NCI-H226 (cell line): ENCODE measurements around the gene STX8.
A peak's percentile ranks its signal among the peaks of the same experiment; 100 is the strongest.

ENCODE experiments used
- DNase-seq: peaks from one replicate; pipeline ENCODE4 v3.0.0-alpha.2; 2015

STX8 gene

DNA sequence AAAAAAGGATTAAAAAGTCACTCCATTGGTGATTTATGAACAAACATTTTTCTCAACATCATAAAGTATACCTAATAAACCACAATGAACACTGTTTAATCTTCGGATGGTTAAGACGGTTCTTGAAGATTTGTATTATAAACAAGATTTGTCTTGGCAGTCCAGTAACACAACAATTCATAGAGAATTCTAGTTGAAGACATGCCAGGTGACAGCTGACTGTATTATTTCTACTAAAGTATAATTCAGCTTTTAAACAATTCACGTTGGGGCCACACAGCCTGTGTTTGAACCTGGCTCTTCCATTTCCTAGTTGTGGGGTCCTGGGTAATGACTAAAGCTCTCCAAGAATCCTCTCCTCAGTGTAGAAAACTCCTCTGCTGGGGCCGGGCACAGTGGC lies 22.0 kb downstream of the STX8 start:
- DNase-seq: no peak

DNA sequence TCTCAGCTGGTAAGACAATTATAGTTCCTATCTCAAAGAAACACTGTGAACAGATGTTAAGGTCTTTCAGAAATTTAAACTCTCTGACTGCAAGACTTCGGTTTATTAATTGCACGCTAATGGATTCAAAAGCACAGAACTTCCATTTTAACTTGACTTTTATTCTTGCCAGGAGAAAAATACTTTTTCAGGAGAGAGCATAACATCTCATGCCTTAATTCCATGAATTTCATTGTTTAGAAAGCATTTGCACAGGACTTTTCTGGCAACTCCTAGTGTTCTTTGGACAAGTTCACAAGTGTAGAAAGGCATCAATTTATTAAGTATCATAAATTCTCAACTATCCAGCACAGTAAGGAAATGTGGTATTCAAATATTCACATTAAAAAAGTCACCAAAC lies 22.4 kb downstream of the STX8 start:
- no peak for DNase-seq

DNA sequence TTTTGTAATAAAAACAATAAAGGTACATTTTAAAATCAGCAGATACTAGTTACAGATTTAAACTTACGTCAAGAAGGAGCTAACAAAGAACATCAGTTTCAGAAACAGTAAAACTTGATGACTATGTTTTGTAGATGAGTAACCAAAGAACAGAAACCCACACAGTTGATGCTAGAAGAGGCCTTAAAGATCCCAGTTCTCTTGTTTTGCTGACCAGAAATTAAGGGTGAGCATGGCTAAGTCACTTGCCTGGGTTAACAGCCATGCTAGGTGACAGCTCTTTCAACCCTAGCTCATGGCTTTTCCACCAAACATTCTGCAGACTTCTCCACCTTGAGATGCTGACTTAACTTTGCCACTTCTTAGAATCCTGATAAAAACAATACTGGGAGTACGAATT lies 26.4 kb downstream of the STX8 start:
- no peak for DNase-seq

DNA sequence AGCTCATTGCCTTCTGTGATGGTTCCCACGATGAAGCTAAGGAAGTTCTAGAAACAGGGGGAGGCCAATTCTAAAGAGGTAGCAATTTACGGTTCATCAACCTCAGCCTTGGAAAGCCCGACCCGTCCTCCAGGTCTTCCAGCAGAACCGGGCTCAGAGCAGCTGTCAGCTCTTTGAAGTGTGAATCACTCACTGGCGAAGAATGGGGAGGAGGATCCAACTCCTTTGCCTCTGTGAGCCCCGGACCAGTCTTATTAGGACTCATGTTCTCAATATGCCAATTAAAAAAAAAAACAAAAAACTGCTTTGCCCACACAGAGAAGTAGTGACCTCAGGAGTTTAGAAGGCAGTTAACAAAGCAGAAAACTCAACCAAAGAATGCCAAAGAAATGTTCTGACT lies 31.4 kb downstream of the STX8 start:
- no peak for DNase-seq

DNA sequence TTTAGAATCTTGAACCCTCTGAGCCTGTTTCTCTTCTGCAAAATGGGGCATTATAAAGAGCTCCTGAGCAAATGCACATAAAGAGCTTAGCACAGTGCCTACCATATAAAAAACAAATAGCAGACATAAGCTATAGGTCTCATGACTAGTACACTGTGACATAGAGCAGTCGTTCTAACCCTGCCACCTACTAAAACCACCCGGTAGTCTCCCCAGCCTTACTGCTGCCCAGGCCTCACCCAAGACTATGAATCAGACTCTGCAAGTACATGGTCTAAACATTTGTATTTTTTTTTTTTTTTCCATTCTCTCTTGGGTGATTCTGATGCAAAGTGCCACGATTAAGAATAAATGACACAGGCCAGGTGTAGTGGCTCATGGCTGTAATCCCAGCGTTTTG lies 33.9 kb downstream of the STX8 start:
- no peak for DNase-seq

DNA sequence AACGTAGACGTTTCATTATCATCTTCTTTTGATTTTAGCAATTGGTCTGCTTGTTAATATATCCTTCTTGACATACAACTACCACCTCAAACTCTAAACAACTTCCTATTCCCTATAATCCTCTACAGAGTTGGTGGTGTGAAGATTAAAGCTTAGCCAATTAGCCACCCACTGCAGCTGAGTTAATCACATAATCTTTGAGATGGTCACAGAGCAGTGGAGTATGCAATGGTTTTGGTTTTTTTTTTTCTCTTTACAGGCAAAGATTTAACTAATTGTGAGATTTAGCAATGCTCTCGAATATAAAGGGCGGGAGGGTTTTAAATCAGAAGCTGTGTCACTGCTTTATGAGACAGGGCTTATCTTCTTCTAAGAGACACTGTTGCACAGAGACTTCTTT lies 37.0 kb downstream of the STX8 start:
- DNase-seq: no peak

DNA sequence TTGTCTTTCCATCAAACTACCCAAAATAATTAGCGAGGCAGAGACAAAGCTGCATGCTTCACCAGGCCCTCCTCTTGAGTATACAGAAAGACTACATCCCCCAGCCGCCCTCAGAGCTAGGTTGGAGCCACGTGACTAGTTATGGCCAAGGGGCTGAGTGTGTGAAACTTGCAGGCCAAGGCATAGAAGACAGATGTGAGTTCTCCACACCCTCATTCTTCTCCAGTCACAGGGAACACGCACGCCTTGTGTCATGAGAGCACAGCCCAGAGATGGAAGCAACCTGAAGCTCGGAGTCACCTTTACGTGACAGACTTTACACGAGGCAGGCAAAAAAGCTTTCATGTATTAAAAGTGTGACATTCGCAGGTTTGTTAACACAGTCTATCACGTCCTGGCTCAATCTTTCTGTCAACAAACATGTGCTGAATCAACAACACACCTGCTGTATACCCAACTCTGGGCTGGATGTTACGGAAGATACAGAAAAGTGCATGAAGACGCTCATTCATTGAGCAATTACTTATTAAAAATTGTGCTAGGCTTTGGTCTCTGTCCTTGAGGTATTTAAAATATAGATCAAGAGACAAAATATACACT lies 38.3 kb downstream of the STX8 start:
- no peak for DNase-seq

DNA sequence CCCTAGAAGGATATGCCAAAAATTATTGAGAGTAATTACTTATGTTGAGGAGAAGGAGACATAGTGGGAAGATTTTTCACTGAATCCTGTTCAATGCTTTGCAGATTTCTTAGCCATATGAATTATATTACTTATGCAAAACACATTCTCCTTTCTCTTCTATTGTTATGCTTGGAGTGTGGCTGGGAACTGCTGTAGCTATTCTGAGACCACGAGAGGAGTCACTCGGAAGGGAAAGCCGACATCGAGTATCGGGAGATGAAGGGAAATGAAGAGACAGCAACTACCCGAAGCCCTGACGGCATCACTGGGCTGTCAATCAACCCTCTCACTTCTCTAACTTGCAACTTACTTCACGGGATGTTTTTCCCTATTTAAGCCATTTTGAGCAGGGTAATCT lies 39.6 kb downstream of the STX8 start:
- DNase-seq: no peak

DNA sequence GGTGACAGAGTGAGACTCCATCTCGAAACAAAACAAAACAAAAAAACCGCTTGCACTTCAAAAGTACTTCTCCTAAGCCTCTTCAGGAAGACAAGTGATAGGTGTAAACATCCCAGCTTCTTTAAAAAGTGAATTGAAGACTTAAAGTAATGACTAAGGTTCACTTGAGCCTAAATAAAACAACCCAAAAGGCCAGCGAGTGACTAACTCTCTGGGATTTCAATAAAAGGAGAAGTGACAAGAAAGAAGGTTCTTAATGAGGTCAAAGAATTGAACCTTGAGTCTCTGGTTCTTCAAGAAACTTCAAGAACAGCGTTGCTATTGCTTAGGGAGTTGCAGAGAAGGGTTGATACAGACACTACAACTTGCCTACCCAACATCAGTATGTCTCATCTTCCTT lies 42.2 kb downstream of the STX8 start:
- no peak for DNase-seq

DNA sequence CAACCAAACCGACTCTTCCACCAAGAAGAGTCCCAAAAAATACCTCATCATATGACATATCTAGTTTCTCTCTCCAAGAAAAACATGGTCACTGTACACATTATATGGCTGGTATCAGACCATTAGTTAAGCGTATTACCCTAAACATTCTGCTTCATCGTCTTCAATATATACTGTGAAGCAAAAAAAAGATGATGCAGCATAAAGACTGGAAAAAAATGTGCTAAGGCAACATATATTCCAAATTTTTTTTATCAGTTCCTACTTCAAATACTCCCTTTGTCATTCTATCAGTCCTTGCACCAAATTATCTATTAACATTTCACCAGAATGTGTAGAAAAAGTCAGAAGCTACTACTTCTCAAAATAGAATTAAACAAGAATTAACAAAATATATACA lies 42.9 kb downstream of the STX8 start:
- DNase-seq: no peak

DNA sequence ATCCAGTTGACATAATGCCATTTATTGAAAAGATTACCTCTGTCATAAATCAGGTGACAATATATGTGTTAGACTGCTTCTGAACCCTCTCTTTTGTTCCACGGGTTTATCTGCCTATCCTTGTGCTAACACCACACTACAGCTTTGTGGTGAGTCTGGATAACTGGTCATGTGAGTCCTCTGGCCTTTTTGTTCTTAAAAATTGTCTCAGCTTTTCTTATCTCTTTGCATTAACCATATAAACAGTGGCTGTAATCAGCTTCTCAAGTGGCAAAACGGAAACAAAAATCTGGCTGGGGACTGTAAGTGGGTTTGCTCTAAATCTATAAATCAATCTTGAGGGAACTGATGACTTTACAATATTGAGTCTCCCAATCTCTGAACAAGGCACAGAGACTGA lies 44.6 kb downstream of the STX8 start:
- DNase-seq: no peak

DNA sequence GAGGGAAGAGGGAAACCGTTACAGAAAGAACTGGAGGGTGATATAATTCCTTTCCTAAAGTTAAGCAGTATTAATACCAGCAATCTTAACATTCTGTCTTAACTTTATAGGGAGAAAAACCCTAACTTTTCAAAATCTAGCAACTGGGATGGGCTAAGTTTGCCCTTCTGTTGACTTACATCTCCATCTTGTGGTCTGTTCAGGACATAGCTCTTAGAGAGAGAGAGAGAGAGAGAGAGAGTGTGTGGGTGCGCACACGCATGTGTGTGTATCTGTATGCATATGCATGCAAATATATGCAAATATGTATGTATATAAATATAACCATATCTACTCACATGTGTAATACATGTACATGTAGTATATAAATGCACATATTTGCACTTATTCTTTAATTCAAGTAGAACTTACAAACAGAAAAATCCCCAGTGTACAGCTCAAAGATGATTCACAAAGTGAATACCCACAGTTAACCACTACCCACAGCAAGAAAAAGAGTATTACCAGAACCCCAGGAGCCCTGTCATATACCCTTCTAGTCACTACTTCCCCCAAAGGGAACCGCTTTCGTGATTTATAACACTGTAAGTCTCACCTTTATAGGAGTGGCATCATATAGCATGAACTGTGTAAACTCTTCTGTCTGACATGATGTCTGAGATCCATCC lies 46.5 kb downstream of the STX8 start:
- DNase-seq: no peak

DNA sequence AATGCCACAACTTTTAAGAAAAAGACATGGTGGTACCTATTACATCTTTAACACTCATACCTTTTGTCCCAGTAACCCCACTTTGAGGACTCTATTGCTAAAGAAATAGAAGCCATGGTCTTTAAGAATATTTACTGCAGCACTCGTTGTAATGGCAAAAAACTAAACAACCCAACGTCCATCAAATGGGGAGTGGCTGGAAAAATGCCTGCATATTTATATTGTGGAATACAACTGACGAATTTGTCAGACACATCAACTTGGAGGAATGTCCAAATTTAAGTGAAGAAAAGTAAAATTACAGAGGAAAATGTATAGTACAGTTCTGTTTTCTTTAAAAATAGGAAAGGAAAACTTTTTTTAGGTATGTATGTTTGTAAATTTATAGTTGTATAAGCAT lies 47.8 kb downstream of the STX8 start:
- no peak for DNase-seq

DNA sequence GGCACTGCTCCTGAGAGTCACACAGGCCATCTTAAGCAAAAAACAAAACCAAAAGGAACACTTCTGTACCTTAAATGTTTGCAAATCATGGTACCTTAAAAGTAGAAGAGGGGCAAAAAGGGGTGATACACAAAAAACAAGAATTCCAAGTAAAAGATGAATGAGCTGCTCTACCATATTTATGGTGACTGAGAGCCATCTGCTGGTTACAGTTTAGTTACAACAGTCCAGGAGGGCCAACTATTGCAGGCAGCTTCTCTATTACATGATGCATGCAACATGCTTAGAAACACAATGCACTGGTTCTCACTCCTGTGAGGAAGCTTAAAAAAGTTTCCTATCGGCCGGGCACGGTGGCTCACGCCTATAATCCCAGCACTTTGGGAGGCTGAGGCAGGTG lies 53.5 kb downstream of the STX8 start:
- DNase-seq: peak; percentile 24

DNA sequence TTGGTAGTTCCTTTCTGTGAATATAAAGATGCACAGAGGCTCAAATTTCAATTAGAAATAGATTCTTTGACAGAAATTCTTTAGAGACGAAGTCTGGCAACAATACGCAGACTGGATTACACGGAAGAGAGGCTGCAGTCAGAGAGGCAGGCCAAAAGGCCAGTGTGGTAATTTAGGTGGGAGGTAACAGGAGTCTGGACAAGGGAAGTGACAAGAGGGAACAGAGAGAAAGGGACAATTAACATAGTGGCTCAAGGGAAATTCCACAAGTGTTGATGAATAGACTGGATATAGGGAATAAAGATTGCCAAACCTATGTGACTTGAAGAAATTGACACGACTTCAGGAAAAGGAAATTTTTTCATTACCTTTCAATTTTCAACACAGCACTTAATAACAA lies 54.6 kb downstream of the STX8 start:
- DNase-seq: no peak

DNA sequence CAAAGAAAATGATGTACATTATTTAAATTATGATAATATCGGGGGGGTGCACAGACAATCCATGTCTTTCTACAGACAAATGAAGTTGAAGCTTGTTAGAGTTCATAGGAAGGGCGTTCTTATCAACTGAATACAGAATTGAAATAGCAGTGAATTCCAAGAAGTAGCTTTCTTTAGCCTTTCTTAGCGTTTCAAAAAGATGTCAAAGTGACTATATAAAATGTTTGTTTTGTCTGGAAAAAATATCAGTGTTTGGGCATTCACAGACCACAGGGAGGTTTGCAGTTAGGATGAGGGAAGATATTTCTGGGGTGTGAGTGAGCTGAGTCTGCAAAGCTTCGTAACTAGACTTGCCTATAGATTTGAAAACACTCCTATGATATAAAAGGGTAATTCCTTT lies 55.0 kb downstream of the STX8 start:
- no peak for DNase-seq

DNA sequence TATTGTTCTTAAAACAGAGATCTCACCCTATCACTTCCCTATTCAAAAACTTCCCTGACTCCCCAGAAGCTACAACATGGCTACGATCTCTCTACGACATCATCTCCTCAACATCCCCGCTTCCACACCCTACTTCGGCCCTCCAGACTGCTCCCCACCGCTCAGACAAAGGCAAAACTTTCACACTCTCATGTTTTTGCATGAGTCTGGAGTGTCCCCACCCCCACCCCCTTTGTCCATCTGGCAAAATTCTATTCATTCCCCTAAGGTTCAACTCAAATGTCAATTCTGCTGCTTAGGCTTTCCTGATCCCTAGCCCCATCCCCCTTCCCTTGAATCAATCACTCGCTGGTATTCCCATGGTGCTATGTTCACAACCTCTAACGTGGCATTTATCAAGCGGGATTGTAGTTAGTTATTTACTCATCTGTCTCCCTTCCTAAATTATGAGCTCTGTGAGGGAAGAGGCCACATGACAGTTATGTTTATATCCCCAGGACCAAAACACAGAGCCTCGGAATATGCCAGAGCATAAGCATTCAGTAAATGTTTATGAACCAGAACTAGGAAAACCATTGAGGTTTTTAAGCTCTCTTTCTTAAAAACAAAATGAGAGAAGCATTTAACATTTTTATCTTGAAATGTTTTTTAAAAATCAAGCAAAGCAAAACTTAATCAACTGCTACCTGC lies 55.9 kb downstream of the STX8 start:
- DNase-seq: no peak

DNA sequence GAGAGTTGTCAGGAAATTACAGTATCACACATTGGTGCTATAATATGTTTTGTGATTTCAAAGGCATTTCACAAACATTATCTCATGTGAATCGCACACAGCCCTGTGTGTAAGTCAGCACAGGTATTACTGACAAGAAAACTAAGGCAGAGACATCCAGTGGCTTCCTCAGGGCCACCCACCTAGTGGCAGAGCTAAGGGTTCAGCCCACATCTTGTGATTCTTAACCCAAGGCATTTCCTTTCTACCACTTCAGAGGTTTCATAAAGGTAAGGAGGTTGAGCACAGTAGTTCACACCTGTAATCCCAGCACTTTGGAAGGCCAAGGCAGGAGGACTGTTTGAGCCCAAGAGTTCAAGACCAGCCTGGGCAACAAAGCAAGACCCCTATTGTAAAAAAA lies 58.2 kb downstream of the STX8 start:
- no peak for DNase-seq

DNA sequence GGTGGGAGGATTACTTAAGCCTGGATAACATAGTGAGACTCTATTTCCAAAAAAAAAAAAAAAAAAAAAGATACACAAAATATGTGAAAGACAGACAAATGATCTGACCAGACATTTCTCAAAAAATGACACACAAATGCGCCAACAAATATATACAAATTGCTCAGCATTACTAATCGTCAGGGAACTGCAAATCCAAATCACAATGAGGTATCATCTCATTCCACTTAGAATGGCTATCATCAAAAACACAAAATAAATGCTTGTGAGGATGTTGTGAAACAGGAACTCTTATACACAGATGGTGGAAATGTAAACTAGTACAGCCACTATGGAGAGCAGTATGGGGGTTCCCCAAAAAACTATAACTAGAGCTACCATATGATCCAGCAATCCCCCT lies 62.4 kb downstream of the STX8 start:
- DNase-seq: no peak

DNA sequence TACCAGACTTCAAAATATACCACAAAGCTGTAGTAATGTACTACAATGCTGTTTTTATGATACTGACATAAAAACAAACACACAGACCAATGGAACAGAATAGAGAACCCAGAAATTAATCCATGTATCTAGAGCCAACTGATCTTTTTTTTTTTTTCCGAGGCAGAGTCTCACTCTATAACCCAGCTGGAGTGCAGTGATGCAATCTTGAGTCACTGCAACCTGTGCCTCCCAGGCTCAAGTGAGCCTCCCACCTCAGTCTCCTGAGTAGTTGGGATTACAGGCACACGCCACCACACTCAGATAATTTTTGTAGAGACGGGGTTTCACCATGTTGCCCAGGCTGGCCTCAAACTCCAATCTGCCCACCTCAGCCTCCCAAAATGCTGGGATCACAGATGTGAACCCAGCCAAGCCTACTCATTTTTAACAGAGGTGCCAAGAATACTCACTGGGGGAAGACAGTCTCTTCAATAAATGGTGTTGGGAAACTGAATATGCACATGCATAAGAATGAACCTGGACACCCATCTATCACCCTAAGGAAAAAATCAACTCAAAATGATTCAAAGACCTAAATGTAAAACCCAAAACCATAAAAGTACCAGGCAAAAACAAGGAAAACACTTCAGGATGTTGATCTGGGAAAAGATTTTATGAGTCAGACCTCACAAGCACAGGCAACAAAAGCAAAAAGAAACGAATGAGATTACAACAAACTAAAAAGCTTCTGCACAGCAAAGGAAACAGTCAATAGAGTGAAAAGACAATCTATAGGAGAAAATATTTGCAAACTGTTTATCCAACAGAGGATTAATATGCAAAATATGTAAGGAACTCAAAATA lies 63.1 kb downstream of the STX8 start:
- peak; percentile 83 for DNase-seq

DNA sequence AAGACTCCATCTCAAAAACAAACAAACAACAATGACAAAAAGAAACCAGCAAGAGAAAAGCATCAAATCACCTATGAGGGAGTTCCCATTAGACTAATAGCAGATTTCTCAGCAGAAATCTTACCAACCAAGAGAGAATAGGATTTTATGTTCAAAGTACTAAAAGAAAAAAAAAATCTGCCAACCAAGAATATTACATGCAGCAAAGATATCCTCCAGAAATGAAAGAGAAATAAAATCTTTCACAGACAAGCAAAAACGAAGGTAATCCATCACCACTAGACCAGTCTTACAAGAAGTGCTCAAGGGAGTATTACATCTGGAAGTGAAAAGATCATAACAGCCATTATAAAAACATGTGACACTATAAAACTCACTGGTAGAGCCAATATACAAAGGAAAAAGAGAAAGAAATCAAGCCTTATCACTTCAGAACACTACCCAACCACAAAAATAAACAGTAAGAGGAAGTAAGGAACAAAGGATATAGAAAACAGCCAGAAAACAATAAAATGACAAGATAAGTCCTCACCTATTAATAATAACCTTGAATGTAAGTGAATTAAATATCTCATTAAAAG lies 66.3 kb downstream of the STX8 start:
- no peak for DNase-seq

DNA sequence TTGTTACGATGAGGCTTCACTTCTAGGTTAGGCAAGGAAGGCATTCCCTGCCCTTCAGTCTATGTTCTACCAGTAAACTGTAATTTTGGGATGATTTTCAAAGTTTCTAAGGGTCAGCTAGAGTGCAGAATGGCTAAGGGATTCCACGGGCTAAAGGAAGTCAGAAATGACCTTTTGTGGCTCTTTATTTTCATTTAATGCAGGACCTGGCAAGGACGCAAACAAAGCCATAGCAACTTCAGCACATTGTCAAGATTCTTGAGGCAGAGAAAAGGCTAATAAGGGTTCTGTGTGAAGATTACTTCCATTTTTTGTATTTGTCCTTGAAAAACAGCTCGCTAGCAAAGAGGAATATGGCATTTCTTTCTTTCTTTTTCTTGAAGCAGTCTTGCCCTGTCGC lies 76.6 kb downstream of the STX8 start:
- no peak for DNase-seq

DNA sequence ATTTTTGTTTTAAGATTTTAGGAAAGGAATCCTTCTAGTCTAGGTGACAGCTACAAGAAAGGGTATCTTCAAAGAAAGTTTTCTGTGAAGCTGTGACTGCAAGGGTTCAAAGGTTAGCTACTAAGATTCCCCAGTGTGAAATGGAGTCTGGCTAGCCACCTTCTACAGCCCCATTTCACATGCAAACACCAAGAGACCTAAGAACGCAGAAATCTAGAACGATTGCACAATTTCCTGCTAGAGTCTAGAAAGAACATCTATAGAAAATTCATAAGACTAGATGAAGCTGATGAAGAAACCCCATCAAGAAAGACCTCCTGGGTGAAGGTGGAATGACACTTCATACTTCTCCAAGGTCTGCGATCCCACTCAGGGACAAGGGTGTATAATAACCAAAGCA lies 77.1 kb downstream of the STX8 start:
- DNase-seq: no peak
